Kidney tubule cell (primary cell): ENCODE results near the gene AFF1.
"Not testable (repeated sequence)": the region's sequence is repeated elsewhere in the genome, so short reads cannot be mapped to it uniquely, and the experiment has no call there.

Experiments used
- DNase-seq: peaks from one replicate; pipeline ENCODE4 v3.0.0-alpha.2; 2018; ENCODE audit warnings: low spot score

The AFF1 gene

GRCh38 chr4:87011340-87012034 is 76.7 kb downstream of the AFF1 start:
- DNase-seq, result peak; percentile 91

DNA sequence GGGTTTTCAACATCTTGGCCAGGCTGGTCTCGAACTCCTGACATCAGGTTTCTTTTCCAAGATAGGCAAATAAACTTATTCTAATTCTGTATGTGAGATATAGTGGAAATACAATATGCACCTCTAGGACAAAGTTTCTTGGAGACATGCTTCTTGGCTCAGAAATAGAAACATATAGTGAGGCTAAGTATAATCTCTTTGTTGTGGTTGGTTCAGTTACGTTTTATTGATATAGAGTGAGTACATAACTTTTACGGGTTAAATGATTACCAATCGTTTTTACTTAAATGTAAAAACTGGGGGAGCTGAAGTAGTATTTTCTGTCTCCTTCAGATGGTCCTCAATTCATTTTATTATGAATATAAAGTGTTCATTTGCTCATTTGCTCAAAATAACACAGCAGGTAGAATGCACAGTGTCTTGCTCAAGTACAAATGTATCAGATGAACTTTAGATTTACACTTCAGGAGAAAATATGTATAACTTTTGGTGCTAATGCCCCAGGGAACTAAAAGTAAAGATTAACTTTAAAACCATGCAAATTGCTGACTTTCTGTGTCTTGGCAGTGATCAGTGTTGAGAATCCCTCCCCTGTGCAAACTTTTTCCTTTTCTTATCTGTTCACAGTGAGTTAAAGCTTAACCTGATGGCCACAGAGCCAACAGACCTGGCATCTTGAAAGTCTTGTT is 77.6 kb downstream of the AFF1 start:
- peak; percentile 62 for DNase-seq

- not testable (repeated sequence) for DNase-seq
These were observed 78.1 kb downstream of the AFF1 start for GRCh38 chr4:87012954-87013308.

- no peak for DNase-seq
These were observed 79.5 kb downstream of the AFF1 start for GRCh38 chr4:87014284-87014782.

DNA sequence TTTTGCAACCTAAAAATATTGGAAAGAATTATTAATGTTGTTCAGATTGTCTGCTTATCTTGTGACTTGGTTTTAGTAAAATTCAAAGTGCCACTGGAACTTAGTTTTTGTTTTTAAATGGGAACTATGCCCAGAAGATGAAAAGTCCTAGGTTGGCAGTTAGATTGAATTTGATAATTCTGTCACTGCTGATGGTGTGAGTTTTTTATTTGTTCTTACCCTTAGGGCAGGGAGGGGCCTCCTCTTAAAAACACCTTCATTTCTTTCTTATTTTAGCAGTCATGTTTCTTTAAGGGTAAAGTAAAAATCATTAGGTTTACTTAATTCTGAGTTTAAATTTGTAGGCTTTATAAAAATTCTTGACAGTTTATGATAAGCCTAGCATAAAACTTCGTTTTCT is 80.6 kb downstream of the AFF1 start:
- no peak for DNase-seq

GRCh38 chr4:87017580-87018342 is 83.0 kb downstream of the AFF1 start:
- no peak for DNase-seq

GRCh38 chr4:87018753-87019152 is 83.9 kb downstream of the AFF1 start:
- no peak for DNase-seq

DNA sequence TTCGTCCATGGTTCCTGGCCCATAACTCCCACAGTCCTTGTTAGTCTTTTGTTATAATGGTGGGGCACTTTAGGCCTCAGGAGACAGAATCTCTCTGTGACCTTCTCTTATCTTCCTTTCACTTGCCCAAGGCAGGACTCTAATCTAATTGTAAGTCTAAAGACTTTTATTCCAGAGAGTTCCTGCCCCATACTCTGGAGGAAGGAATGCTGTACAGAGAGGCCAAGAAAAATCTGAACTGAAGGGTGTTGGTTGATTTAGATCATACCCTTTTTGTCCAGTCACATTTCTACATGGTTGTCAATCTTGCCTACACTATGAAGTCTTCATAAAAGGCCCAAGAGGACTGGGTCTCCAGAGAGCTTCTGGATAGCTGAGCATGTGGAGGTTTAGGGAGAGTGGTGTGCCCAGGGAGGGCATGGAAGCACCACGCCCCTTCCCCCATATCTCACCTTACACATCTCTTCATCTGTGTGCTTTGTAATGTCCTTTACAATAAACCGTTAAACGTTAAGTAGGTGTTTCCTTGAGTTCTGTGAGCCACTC is 84.5 kb downstream of the AFF1 start:
- no peak for DNase-seq

DNA sequence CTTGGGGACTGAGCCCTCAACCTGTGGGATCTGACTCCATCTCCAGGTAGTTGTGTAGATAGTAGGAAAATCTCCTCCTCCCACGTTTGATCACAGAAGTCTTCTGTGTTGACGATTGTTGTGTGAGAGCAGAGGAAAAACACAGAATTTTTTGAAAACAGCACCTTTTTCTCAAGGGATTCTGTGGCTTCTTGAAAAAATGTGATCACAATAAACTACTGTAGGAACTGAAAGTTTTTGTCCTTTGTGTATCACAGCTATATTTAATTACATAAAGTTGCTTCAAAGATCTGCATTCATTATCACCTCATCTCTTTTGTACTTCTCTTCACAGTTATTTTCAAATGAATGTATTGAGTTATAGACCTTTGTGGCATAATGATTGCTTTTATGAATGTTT is 85.1 kb downstream of the AFF1 start:
- no peak for DNase-seq

- DNase-seq, result no peak
These were observed 89.4 kb downstream of the AFF1 start for GRCh38 chr4:87024201-87024600.

DNA sequence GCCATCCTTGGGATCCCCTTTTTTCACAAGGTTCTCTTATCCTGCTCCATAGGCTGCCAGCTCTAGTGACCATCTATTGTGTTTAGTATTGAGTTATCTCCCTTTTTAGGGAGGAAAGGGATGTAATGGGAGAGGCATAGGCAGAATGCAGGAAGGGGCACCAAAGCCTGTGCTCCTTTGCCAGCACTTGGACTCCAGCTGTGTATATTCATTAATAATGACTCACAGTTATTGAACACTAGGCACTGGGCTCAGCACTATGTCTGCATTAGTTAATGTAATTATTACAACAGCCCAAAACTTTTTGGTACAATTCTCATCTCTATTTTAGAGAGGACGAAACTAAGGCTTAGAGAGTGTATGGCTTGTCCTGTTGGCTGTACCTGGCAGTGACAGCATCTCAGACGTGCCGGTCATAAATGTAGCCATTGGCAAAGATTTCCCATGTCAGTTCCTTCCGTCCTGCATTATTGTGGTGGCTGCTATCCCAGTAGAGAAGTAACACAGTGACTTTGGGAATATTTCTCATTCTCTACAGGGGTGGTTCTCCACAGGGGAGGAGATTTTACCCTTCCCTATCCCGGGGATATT is 90.3 kb downstream of the AFF1 start:
- no peak for DNase-seq

- peak; percentile 84 for DNase-seq
These were observed 90.8 kb downstream of the AFF1 start for GRCh38 chr4:87025614-87026041.

DNA sequence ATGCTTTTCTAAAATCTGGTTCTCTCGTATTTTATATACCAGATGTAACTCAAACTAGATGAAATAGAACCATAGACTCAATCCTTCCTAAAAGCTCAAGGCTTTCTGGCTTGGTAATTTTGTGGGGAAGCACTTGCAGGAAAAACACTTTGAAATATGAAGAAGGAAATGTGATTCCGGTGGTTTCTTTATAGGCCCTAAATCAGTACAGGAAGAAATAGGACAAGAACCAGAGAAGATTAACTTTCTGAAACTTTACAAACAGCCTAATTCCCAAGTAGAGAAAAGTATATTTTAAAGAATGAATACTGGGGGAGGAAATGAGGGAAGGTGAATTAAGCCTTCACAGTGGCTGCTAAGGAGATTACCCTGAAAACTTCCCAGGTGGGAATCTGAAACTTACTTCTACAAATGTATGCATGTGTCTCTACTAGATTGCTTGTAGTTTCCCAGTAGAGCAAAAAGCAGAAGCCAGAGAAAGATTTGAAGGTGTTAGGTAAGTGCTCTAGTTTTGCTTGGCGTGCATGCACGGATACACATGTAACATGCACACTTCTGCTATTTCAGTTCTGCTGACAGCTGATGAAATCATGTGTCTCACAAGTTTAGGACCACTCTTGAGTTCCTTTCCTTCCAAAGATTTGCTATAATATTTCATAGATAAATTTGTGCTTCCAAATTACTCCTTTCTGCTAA is 92.1 kb downstream of the AFF1 start:
- no peak for DNase-seq

- no peak for DNase-seq
These were observed 94.5 kb downstream of the AFF1 start for GRCh38 chr4:87029356-87029755.

GRCh38 chr4:87030124-87030523 is 95.3 kb downstream of the AFF1 start:
- DNase-seq, result no peak

- no peak for DNase-seq
These were observed 96.1 kb downstream of the AFF1 start for GRCh38 chr4:87030755-87031441.

DNA sequence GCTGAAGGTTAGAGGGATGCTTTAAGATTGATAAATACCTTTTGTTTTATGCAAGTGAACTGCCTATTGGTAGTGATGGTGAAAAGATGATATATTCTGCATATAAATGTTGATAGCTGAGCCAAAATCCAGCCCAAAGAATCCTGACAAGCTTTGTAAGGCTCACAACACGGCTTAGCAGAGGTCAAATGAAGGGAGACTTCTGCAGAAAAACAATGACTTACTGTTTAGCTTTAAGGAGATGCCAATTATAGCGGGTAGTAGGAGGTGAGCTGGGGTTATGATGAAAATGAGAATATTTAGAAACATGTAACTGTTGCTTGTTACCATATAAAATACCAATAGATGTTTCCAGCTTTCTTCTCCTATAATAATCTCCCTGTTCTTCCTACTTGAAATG is 97.1 kb downstream of the AFF1 start:
- DNase-seq, result no peak

DNA sequence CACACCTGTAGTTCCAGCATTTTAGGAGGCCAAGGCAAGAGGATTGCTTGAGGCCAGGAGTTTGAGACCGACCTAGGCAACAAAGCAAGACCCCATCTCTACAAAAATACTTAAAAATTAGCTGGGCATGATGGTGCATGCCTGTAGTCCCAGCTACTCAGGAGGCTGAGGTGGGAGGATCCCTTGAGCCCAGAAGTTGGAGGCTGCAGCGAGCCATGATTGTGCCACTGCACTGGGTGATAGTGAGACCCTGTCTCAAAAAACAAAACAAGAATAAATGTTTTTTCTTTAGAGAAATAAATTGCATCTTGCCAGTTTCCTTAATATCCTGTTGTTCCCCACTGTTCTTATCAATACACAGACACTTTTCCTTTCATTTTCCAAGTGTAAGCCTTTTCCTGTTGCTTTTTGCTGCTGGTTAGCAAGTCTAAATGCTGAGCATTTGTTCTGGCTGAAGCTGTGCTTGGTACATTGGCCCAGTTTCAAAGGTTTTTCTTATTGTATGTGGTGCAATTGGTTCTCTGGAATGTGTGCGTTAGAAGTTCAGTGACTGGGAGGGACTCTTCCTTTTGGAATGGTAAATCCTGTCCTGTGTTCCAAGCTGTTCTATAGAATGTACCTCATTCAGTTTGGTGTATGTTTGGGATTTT is 98.2 kb downstream of the AFF1 start:
- DNase-seq, result no peak

DNA sequence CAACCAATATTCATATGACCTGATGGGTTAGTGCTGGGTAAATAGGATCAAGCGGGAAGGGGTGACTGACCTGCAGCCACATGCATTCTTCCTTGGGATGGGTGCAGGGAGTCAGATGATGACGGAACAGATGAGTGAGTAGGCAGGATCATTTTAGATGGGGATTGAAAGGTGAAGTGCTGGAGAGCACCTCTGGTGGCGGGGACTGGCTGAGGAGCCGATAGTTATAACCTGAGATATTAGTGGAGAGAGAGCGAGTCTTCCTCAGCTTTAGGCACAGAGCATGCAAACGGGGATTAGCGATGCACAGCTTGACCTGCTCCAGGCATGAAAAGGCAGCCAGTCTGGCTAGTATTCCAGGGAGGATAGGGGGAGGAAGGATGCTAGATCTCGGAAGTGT is 99.1 kb downstream of the AFF1 start:
- peak; percentile 71 for DNase-seq

GRCh38 chr4:87034527-87034926 is 99.7 kb downstream of the AFF1 start:
- DNase-seq, result no peak
